Measurements from ENCODE around the gene KREMEN1. TPM values are rescaled to one million over a fixed set of nuclear protein-coding genes. Genes with fewer than 3 reads are reported as not detected.
A peak's percentile ranks its signal among the peaks of the same experiment; 100 is the strongest.

Gene KREMEN1
- total RNA-seq, 1 donor from 2014 or later = 23.3 TPM

- no peaks in the 10 kb centered on the region for H3K27me3 ChIP-seq
- peaks cover 4% of the 10 kb centered on the region for H3K4me1 ChIP-seq
- no peak for ATAC-seq
- no peaks in the 10 kb centered on the region for H3K9me3 ChIP-seq
- no peak for DNase-seq
- no peak for TF ChIP-seq CTCF (IDR thresholded peaks at IDR 0.05)
- H3K4me3 ChIP-seq = no peak overlapping the region
- no peaks in the 10 kb centered on the region for H3K36me3 ChIP-seq
- intact Hi-C loops (cut with DNase I) = no loop called here
- peak overlapping the region; percentile 58 for H3K27ac ChIP-seq
Measured at GRCh38 chr22:29121124-29121523, 48.3 kb downstream of the KREMEN1 start.

GRCh38 chr22:29122041-29122440 is 49.2 kb downstream of the KREMEN1 start:
- H3K9me3 ChIP-seq = no peaks in the 10 kb centered on the region
- H3K27me3 ChIP-seq = no peaks in the 10 kb centered on the region
- H3K4me3 ChIP-seq = no peak overlapping the region
- ATAC-seq (no peak), DNase-seq (no peak)
- H3K4me1 ChIP-seq = peaks cover 4% of the 10 kb centered on the region
- intact Hi-C loops (cut with DNase I) = no loop called here
- H3K27ac ChIP-seq = no peak overlapping the region
- no peak for TF ChIP-seq CTCF (IDR thresholded peaks at IDR 0.05)
- H3K36me3 ChIP-seq = no peaks in the 10 kb centered on the region

- Histone ChIP-seq H3K36me3 (no peaks in the 10 kb centered on the region), H3K4me3 (no peak overlapping the region), H3K27ac (no peak overlapping the region), H3K9me3 (no peaks in the 10 kb centered on the region), H3K4me1 (peaks cover 9% of the 10 kb centered on the region), H3K27me3 (no peaks in the 10 kb centered on the region)
- DNase-seq (no peak), ATAC-seq (no peak)
- no peak for TF ChIP-seq CTCF (IDR thresholded peaks at IDR 0.05)
- intact Hi-C loops (cut with DNase I) = no loop called here
Measured at GRCh38 chr22:29124777-29125442, 52.1 kb downstream of the KREMEN1 start.

- Histone ChIP-seq H3K27me3 (no peaks in the 10 kb centered on the region), H3K27ac (no peak overlapping the region), H3K4me3 (no peak overlapping the region), H3K4me1 (peaks cover 9% of the 10 kb centered on the region), H3K9me3 (no peaks in the 10 kb centered on the region), H3K36me3 (no peaks in the 10 kb centered on the region)
- intact Hi-C loops (cut with DNase I) = no loop called here
- no peak for ATAC-seq
- TF ChIP-seq CTCF (IDR thresholded peaks at IDR 0.05) = no peak
- no peak for DNase-seq
Measured at GRCh38 chr22:29125443-29125778, 52.6 kb downstream of the KREMEN1 start.

GRCh38 chr22:29125844-29126243 is 53.0 kb downstream of the KREMEN1 start:
- peaks cover 6% of the 10 kb centered on the region for H3K4me1 ChIP-seq
- no peaks in the 10 kb centered on the region for H3K36me3 ChIP-seq
- intact Hi-C loops (cut with DNase I) = no loop called here
- no peaks in the 10 kb centered on the region for H3K27me3 ChIP-seq
- DNase-seq = no peak
- TF ChIP-seq CTCF (IDR thresholded peaks at IDR 0.05) = no peak
- no peak for ATAC-seq
- H3K27ac ChIP-seq = no peak overlapping the region
- no peak overlapping the region for H3K4me3 ChIP-seq
- no peaks in the 10 kb centered on the region for H3K9me3 ChIP-seq

Measured in upper lobe of right lung (tissue), 1 donor.